ENCODE measurements around the gene LTO1. TPM values are rescaled to one million over a fixed set of nuclear protein-coding genes. Genes with fewer than 3 reads are reported as not detected.
"Not testable (repeated sequence)": the region's sequence is repeated elsewhere in the genome, so short reads cannot be mapped to it uniquely, and the experiment has no call there.

The LTO1 gene
- total RNA-seq, 4 donors from 2014 or later = 12.2 to 18.6 (median 14.1) TPM

DNA sequence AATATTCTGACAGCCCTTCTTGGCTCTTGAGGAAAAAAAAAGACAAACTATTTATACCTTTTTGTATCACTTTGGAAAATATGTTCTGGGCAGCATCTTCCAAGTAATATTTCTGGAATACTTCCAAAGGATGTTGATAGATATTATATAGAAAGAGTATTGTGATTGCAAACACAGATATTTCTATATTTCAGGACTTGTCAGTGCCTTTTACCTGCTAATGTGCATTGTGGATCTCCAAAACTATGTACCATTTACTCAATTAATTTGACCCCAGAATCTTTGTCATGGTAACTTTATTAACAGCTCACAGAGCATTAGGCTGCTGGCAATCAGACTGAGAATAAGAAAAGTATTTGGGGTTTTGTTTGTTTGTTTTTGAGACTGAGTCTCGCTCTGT is 50.9 kb downstream of the LTO1 start:
- Histone ChIP-seq H3K4me1 (peaks cover 0 to 6% (median 2%) of the 10 kb centered on the region in 4 donors), H3K27ac (replicated peaks in 1 of 4) (no peak overlapping the region), H3K9me3 (no peaks in the 10 kb centered on the region), H3K36me3 (no peaks in the 10 kb centered on the region), H3K27me3 (peaks cover 0 to 21% (median 0%) of the 10 kb centered on the region in 4 donors), H3K4me3 (no peak overlapping the region)
- TF ChIP-seq POLR2A (IDR thresholded peaks at IDR 0.05; ENCODE audit: low read depth) (no peak), POLR2AphosphoS5 (IDR thresholded peaks at IDR 0.05) (no peak), EP300 (IDR thresholded peaks at IDR 0.05) (no peak)
- TF ChIP-seq, protein P1, sequence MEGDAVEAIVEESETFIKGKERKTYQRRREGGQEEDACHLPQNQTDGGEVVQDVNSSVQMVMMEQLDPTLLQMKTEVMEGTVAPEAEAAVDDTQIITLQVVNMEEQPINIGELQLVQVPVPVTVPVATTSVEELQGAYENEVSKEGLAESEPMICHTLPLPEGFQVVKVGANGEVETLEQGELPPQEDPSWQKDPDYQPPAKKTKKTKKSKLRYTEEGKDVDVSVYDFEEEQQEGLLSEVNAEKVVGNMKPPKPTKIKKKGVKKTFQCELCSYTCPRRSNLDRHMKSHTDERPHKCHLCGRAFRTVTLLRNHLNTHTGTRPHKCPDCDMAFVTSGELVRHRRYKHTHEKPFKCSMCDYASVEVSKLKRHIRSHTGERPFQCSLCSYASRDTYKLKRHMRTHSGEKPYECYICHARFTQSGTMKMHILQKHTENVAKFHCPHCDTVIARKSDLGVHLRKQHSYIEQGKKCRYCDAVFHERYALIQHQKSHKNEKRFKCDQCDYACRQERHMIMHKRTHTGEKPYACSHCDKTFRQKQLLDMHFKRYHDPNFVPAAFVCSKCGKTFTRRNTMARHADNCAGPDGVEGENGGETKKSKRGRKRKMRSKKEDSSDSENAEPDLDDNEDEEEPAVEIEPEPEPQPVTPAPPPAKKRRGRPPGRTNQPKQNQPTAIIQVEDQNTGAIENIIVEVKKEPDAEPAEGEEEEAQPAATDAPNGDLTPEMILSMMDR (IDR thresholded peaks at IDR 0.05) = no peak
- 100% methylated on average over 1 of the region's 1 CpG for WGBS
- intact Hi-C loops (cut with DNase I) = no loop called here
- DNase-seq (ENCODE audit: extremely low spot score) = no peak

DNA sequence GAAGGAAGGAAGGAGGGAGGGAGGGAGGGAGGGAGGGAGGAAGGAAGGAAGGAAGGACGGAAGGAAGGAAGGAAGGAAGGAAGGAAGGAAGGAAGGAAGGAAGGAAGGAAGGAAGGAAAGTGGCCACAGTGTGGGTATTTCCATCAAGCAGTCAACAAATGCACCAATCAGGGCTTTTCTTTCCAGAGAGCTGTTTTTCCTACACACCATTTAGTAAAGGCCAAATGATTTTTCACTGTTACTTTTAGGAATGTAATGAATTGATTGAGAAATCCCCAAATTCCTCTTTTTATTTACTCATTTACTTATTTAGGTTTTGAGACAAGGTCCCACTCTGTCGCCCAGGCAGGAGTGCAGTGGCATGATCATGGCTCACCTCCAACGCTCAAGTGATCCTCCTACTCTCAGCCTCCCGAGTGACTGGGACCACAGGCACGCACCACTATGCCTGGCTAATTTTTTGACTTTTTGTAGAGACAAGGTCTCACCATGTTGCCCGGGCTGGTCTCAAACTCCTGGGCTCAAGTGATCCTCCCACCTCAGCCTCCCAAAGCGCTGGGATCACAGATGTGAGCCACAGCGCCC is 53.0 kb downstream of the LTO1 start:
- H3K27me3 ChIP-seq = peaks cover 0 to 15% (median 0%) of the 10 kb centered on the region in 4 donors
- WGBS = 83% methylated on average over 8 of the region's 8 CpGs
- H3K36me3 ChIP-seq; intact Hi-C loops (cut with DNase I); H3K4me3 ChIP-seq; DNase-seq (ENCODE audit: extremely low spot score); H3K27ac ChIP-seq (replicated peaks in 1 of 4); H3K4me1 ChIP-seq; H3K9me3 ChIP-seq: not testable (repeated sequence)

- no peak for DNase-seq (ENCODE audit: extremely low spot score)
- Histone ChIP-seq H3K9me3 (no peaks in the 10 kb centered on the region), H3K27me3 (peaks cover 0 to 9% (median 0%) of the 10 kb centered on the region in 4 donors), H3K4me3 (no peak overlapping the region), H3K27ac (replicated peaks in 1 of 4) (no peak overlapping the region), H3K4me1 (peaks cover 0 to 6% (median 2%) of the 10 kb centered on the region in 4 donors), H3K36me3 (no peaks in the 10 kb centered on the region)
- 70% methylated on average over 2 of the region's 2 CpGs for WGBS
- TF ChIP-seq, protein P1 (IDR thresholded peaks at IDR 0.05) = no peak
- no peak for TF ChIP-seq POLR2A (IDR thresholded peaks at IDR 0.05; ENCODE audit: low read depth)
- TF ChIP-seq POLR2AphosphoS5 (IDR thresholded peaks at IDR 0.05) = no peak
- no peak for TF ChIP-seq EP300 (IDR thresholded peaks at IDR 0.05)
- intact Hi-C loops (cut with DNase I) = no loop called here
These were observed 54.4 kb downstream of the LTO1 start for GRCh38 chr11:69620683-69621290.

DNA sequence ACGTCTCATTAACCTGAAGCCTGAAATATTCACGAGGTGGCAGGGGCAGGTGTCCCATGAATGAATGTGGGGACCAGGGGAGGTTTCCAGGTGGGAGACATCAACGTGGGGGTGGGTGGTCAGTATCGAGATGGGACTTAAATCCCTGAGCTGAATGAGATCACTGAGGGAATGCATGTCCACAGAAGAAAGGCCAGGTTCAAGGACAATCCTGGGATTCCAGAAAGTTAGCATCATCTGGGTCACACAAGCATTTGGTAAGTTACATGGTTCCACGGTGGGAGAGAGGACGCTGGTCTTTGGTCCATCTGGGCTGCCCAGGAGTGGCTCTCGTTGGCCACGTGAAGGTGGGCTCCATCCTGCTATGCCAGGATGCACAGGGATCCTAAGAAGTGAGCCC is 56.9 kb downstream of the LTO1 start:
- DNase-seq (ENCODE audit: extremely low spot score) = no peak
- intact Hi-C loops (cut with DNase I) = no loop called here
- Histone ChIP-seq H3K27me3 (peaks cover 0 to 19% (median 0%) of the 10 kb centered on the region in 4 donors), H3K36me3 (no peaks in the 10 kb centered on the region), H3K4me3 (no peak overlapping the region), H3K9me3 (no peaks in the 10 kb centered on the region), H3K4me1 (no peaks in the 10 kb centered on the region), H3K27ac (replicated peaks in 1 of 4) (no peak overlapping the region)
- WGBS = 87% methylated on average over 8 of the region's 8 CpGs
- TF ChIP-seq POLR2A (IDR thresholded peaks at IDR 0.05; ENCODE audit: low read depth) = no peak

DNA sequence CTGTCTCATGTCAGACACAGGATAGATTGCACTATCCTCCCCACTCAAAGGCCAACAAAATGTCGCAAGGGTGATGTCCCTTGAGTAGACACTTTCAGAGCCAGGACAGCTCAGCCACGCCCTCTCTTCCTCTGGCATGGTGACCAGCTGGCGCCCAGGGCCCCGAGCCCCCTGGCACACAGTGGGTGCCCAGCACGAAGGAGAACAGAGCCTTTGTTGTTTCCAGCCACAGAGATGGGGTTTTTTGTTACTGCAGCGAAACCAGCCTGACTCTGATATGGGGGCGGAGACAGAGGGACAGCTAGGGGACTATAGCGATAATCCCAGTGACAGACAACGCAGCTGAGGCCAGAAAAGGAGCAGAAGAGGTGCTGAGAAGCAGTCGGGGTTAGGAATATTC is 57.5 kb downstream of the LTO1 start:
- H3K27me3 ChIP-seq = peaks cover 0 to 19% (median 0%) of the 10 kb centered on the region in 4 donors
- H3K9me3 ChIP-seq = no peaks in the 10 kb centered on the region
- H3K4me3 ChIP-seq = no peak overlapping the region
- no peaks in the 10 kb centered on the region for H3K36me3 ChIP-seq
- no peak overlapping the region for H3K27ac ChIP-seq (replicated peaks in 1 of 4)
- WGBS = 88% methylated on average over 10 of the region's 10 CpGs
- TF ChIP-seq POLR2AphosphoS5 (IDR thresholded peaks at IDR 0.05) = no peak
- no peak for TF ChIP-seq POLR2A (IDR thresholded peaks at IDR 0.05; ENCODE audit: low read depth)
- no peak for TF ChIP-seq EP300 (IDR thresholded peaks at IDR 0.05)
- TF ChIP-seq, protein P1 (IDR thresholded peaks at IDR 0.05) = no peak
- no peaks in the 10 kb centered on the region for H3K4me1 ChIP-seq
- no peak for DNase-seq (ENCODE audit: extremely low spot score)
- intact Hi-C loops (cut with DNase I) = no loop called here
